Gastroesophageal sphincter (tissue), 3 donors: ENCODE results near the gene LTBP1.

ENCODE experiments used
- EP300 ChIP-seq: sonication (generic); formaldehyde crosslinking; IDR thresholded peaks from one replicate; pipeline ENCODE4 v1.6.1; 2017; ENCODE audit warnings: antibody characterized with exemption, mild to moderate bottlenecking
- POLR2A ChIP-seq, 2 donors: fragments of 450-650 bp; IDR thresholded peaks; one replicate each; pipeline ENCODE4 v1.6.1; 2017; ENCODE audit warnings: antibody characterized with exemption in 2 of 2, mild to moderate bottlenecking in 2 of 2, moderate library complexity in 1 of 2
- POLR2AphosphoS5 ChIP-seq: sonication (generic); formaldehyde crosslinking; IDR thresholded peaks from one replicate; pipeline ENCODE4 v1.6.1; 2017; ENCODE audit warnings: antibody characterized with exemption
- TF ChIP-seq, protein P1 (sequence below), 4 experiments: fragments of 200-600 bp in 2 of 4; fragments of 450-650 bp in 2 of 4; sonication (generic) in 1 of 4; IDR thresholded peaks; one replicate each; pipeline ENCODE4 v1.5.1; 2017 to 2019; ENCODE audit warnings: antibody characterized with exemption in 4 of 4, mild to moderate bottlenecking in 2 of 4, moderate library complexity in 2 of 4

DNA sequence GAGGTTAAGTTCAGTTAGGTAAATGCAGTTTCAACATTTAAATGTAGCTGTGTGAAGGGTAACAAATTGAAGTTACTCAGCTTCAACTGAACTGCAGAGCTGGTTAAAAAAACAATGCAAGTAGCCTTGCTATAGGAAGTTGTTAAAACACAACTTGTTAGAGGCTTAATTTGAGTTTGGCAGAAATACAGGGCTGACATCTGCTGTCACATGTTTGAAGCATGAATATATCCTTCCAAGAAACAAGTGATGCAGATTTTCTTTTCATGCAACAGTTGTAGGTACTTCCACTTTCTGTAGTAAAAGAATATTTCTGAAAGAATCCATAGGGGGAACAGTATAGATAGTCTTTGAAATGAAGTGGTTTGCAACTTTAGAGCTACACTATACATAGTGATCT is 321.0 kb downstream of the LTBP1 start:
- TF ChIP-seq, protein P1, sequence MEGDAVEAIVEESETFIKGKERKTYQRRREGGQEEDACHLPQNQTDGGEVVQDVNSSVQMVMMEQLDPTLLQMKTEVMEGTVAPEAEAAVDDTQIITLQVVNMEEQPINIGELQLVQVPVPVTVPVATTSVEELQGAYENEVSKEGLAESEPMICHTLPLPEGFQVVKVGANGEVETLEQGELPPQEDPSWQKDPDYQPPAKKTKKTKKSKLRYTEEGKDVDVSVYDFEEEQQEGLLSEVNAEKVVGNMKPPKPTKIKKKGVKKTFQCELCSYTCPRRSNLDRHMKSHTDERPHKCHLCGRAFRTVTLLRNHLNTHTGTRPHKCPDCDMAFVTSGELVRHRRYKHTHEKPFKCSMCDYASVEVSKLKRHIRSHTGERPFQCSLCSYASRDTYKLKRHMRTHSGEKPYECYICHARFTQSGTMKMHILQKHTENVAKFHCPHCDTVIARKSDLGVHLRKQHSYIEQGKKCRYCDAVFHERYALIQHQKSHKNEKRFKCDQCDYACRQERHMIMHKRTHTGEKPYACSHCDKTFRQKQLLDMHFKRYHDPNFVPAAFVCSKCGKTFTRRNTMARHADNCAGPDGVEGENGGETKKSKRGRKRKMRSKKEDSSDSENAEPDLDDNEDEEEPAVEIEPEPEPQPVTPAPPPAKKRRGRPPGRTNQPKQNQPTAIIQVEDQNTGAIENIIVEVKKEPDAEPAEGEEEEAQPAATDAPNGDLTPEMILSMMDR (IDR thresholded peaks at IDR 0.05), result no peak
- no peak for TF ChIP-seq POLR2A (IDR thresholded peaks at IDR 0.05)
- no peak for TF ChIP-seq EP300
- no peak for TF ChIP-seq POLR2AphosphoS5
